SU-DHL-6 (cell line): ENCODE measurements around the gene TCHHL1.
A peak's percentile ranks its signal among the peaks of the same experiment; 100 is the strongest.

ENCODE experiments used
- H2AFZ ChIP-seq: fragments of 200-600 bp; sonication (generic); 2 replicates; pipeline ENCODE4 v1.6.1; 2014; ENCODE audit warnings: low read depth, mild to moderate bottlenecking, moderate library complexity, mixed read lengths, antibody characterized with exemption, low read length; ENCODE audit not compliant: severe bottlenecking
- H3F3A ChIP-seq: fragments of 200-600 bp; shearing (Covaris generic); 2 replicates; pipeline ENCODE4 v1.6.0; 2016; ENCODE audit warnings: antibody characterized with exemption, mild to moderate bottlenecking; ENCODE audit not compliant: insufficient read depth
- H3K27ac ChIP-seq: fragments of 200-600 bp; sonication (generic); 2 replicates; pipeline ENCODE4 v1.5.1; 2016; ENCODE audit warnings: low read depth, mild to moderate bottlenecking, low read length, moderate library complexity, mixed read lengths
- H3K27me3 ChIP-seq: fragments of 200-600 bp; sonication (generic), shearing (Covaris generic); 2 replicates; pipeline ENCODE4 v1.6.0; 2014; ENCODE audit warnings: mild to moderate bottlenecking, low read length
- H3K36me3 ChIP-seq: fragments of 200-600 bp; sonication (generic); 2 replicates; pipeline ENCODE4 v1.6.1; 2014; ENCODE audit warnings: mild to moderate bottlenecking, low read length, mixed read lengths
- H3K4me2 ChIP-seq: fragments of 300-600, 200-600 bp; shearing (Covaris generic), sonication (generic); 2 replicates; pipeline ENCODE4 v1.6.0; 2014; ENCODE audit warnings: low read length, low read depth, mild to moderate bottlenecking; ENCODE audit not compliant: poor library complexity, severe bottlenecking
- H3K4me3 ChIP-seq: fragments of 200-600 bp; sonication (generic); 2 replicates; pipeline ENCODE4 v1.5.1; 2014; ENCODE audit warnings: antibody characterized with exemption, low read length, mild to moderate bottlenecking, mixed read lengths; ENCODE audit not compliant: insufficient read depth, poor library complexity, severe bottlenecking
- H3K79me2 ChIP-seq: fragments of 200-600 bp; sonication (generic); 2 replicates; pipeline ENCODE4 v1.6.1; 2014; ENCODE audit warnings: mild to moderate bottlenecking, low read length, moderate library complexity; ENCODE audit not compliant: insufficient read depth
- H3K9ac ChIP-seq: fragments of 200-600 bp; sonication (generic); 2 replicates; pipeline ENCODE4 v1.7.0; 2014; ENCODE audit warnings: mild to moderate bottlenecking, low read length
- H3K9me2 ChIP-seq: fragments of 200-600 bp; sonication (generic); replicated peaks from 2 replicates; pipeline ENCODE4 v1.6.1; 2014; ENCODE audit warnings: low read length; ENCODE audit not compliant: insufficient read depth
- H3K9me3 ChIP-seq: fragments of 200-600 bp; sonication (generic); 2 replicates; pipeline ENCODE4 v1.6.1; 2014; ENCODE audit warnings: low read length, mixed read lengths; ENCODE audit not compliant: insufficient read depth
- H4K20me1 ChIP-seq: fragments of 200-600 bp; sonication (generic); 2 replicates; pipeline ENCODE4 v1.6.1; 2014; ENCODE audit warnings: low read depth, mild to moderate bottlenecking, antibody characterized with exemption, low read length, moderate library complexity, mixed read lengths
- CTCF ChIP-seq: fragments of 200-600 bp; sonication (generic); IDR thresholded peaks from one replicate; pipeline ENCODE4 v1.5.1; 2017; ENCODE audit warnings: antibody characterized with exemption, mild to moderate bottlenecking, low read length, moderate library complexity; ENCODE audit not compliant: insufficient read depth, poor library complexity, severe bottlenecking
- EZH2phosphoT487 ChIP-seq: fragments of 200-600 bp; sonication (generic), shearing (Covaris generic); conservative IDR thresholded peaks from 2 replicates; pipeline ENCODE4 v1.6.1; 2018; ENCODE audit warnings: mild to moderate bottlenecking, antibody characterized with exemption, low read length, moderate library complexity, mixed read lengths

The TCHHL1 gene

GRCh38 chr1:152035539-152036266 is 53.2 kb downstream of the TCHHL1 start:
- Histone ChIP-seq H3K4me2 (peak overlapping the region; percentile 55), H2AFZ (peak overlapping the region; percentile 93), H3K4me3 (peak overlapping the region; percentile 23), H3K36me3 (no peaks in the 10 kb centered on the region), H3K9ac (peak overlapping the region; percentile 30), H3K79me2 (no peaks in the 10 kb centered on the region), H3K27me3 (no peaks in the 10 kb centered on the region), H3F3A (no peaks in the 10 kb centered on the region), H3K9me2 (no peaks in the 10 kb centered on the region), H4K20me1 (no peaks in the 10 kb centered on the region), H3K27ac (peak overlapping the region; percentile 38; the same call in 1 of the 2 replicates), H3K9me3 (no peaks in the 10 kb centered on the region)
- TF ChIP-seq CTCF: no peak
- TF ChIP-seq EZH2phosphoT487: no peak

GRCh38 chr1:152034654-152035538 is 54.0 kb downstream of the TCHHL1 start:
- H4K20me1 ChIP-seq: no peaks in the 10 kb centered on the region
- no peak overlapping the region for H3K9ac ChIP-seq
- no peaks in the 10 kb centered on the region for H3K9me2 ChIP-seq
- no peak overlapping the region for H3K4me3 ChIP-seq
- peak overlapping the region; percentile 93 for H2AFZ ChIP-seq
- H3K36me3 ChIP-seq: no peaks in the 10 kb centered on the region
- H3F3A ChIP-seq: no peaks in the 10 kb centered on the region
- TF ChIP-seq CTCF (peak; percentile 61), EZH2phosphoT487 (no peak)
- peak overlapping the region; percentile 38; the same call in 1 of the 2 replicates for H3K27ac ChIP-seq
- H3K27me3 ChIP-seq: no peaks in the 10 kb centered on the region
- H3K79me2 ChIP-seq: no peaks in the 10 kb centered on the region
- H3K4me2 ChIP-seq: peak overlapping the region; percentile 55
- no peaks in the 10 kb centered on the region for H3K9me3 ChIP-seq

GRCh38 chr1:152034324-152034653 is 54.6 kb downstream of the TCHHL1 start:
- peak overlapping the region; percentile 55 for H3K4me2 ChIP-seq
- H3K9me3 ChIP-seq: no peaks in the 10 kb centered on the region
- H2AFZ ChIP-seq: peak overlapping the region; percentile 93
- no peak overlapping the region for H3K9ac ChIP-seq
- no peaks in the 10 kb centered on the region for H3K27me3 ChIP-seq
- H3K9me2 ChIP-seq: no peaks in the 10 kb centered on the region
- TF ChIP-seq EZH2phosphoT487 (no peak), CTCF (no peak)
- H3K4me3 ChIP-seq: no peak overlapping the region
- no peaks in the 10 kb centered on the region for H3K36me3 ChIP-seq
- no peak overlapping the region for H3K27ac ChIP-seq
- H4K20me1 ChIP-seq: no peaks in the 10 kb centered on the region
- H3K79me2 ChIP-seq: no peaks in the 10 kb centered on the region
- H3F3A ChIP-seq: no peaks in the 10 kb centered on the region
